Keratinocyte (primary cell): ENCODE results near the gene TLE7.

ENCODE experiments used
- CTCF ChIP-seq, 3 experiments: IDR thresholded peaks in 1 of 3; conservative IDR thresholded peaks in 1 of 3; optimal IDR thresholded peaks in 1 of 3; 2 replicates in 2 of 3; 3 replicates in 1 of 3; pipeline versions ENCODE3 to v1.5.1; 2011; ENCODE audit warnings: low read length in 3 of 3, mild to moderate bottlenecking in 3 of 3, moderate library complexity in 2 of 3, control low read depth in 1 of 3, inconsistent platforms in 1 of 3; ENCODE audit not compliant: insufficient read depth in 2 of 3; ENCODE audit errors: extremely low read depth in 1 of 3
- EZH2 ChIP-seq: IDR thresholded peaks from one replicate; pipeline ENCODE4 v1.6.1; 2012; ENCODE audit warnings: inconsistent platforms, mild to moderate bottlenecking, low read length, moderate library complexity

GRCh38 chr16:71431176-71431575, 10.7 kb downstream of the TLE7 start:
- no peak for TF ChIP-seq EZH2
- no peak for TF ChIP-seq CTCF (optimal IDR thresholded peaks at IDR 0.05 in 1 of 3, IDR thresholded peaks at IDR 0.05 in 1 of 3, conservative IDR thresholded peaks at IDR 0.05 in 1 of 3; ENCODE audit: extremely low read depth in 1 of 3, insufficient read depth in 2 of 3, low read length in 3 of 3)
